ENCODE measurements around the gene GLCE. TPM values are rescaled to one million over a fixed set of nuclear protein-coding genes. Genes with fewer than 3 reads are reported as not detected.
A peak's percentile ranks its signal among the peaks of the same experiment; 100 is the strongest.
"Not testable (repeated sequence)": the region's sequence is repeated elsewhere in the genome, so short reads cannot be mapped to it uniquely, and the experiment has no call there.

The GLCE gene
- total and polyA plus RNA-seq, 7 donors: 2.5 to 6.0 (median 4.2) TPM

- Histone ChIP-seq H3K27me3 (ENCODE audit: insufficient read depth in 3 of 3, low read length in 2 of 3) (peaks cover 0 to 44% (median 11%) of the 10 kb centered on the region in 3 donors), H3K4me3 (peak overlapping the region; percentile 72), H3K9me3 (no peaks in the 10 kb centered on the region), H3K27ac (no peak overlapping the region), H3K4me1 (peaks cover 7% of the 10 kb centered on the region), H3K36me3 (ENCODE audit: insufficient read depth in 1 of 2, low read depth in 1 of 2) (no peaks in the 10 kb centered on the region)
- TF ChIP-seq, protein P1, sequence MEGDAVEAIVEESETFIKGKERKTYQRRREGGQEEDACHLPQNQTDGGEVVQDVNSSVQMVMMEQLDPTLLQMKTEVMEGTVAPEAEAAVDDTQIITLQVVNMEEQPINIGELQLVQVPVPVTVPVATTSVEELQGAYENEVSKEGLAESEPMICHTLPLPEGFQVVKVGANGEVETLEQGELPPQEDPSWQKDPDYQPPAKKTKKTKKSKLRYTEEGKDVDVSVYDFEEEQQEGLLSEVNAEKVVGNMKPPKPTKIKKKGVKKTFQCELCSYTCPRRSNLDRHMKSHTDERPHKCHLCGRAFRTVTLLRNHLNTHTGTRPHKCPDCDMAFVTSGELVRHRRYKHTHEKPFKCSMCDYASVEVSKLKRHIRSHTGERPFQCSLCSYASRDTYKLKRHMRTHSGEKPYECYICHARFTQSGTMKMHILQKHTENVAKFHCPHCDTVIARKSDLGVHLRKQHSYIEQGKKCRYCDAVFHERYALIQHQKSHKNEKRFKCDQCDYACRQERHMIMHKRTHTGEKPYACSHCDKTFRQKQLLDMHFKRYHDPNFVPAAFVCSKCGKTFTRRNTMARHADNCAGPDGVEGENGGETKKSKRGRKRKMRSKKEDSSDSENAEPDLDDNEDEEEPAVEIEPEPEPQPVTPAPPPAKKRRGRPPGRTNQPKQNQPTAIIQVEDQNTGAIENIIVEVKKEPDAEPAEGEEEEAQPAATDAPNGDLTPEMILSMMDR (IDR thresholded peaks at IDR 0.05): no peak
- intact Hi-C loops (cut with DNase I): no loop called here
- 33 to 46% (median 35%) methylated on average over 14 to 15 of the region's 15 CpGs for WGBS, 3 donors
- DNase-seq (no peak), ATAC-seq (no peak)
Observed at GRCh38 chr15:69298354-69298696, 137.9 kb downstream of the GLCE start.

GRCh38 chr15:69298697-69299441 lies 138.4 kb downstream of the GLCE start, which contains the start of gene PAQR5:
Gene PAQR5 (plus strand): TSS chr15:69298912. CDS start chr15:69360081, 61,169 bp downstream.
- DNase-seq: peak; percentile 31 to 59
- ATAC-seq: peak; percentile 47 to 73 (median 58)
- Histone ChIP-seq H3K27ac (no peak within 1 kb of the TSS), H3K9me3 (no peaks in the 10 kb centered on the region), H3K4me3 (peak within 1 kb of the TSS; percentile 72), H3K4me1 (peaks cover 7% of the 10 kb centered on the region), H3K36me3 (ENCODE audit: insufficient read depth in 1 of 2, low read depth in 1 of 2) (no peaks in the 10 kb centered on the region), H3K27me3 (ENCODE audit: insufficient read depth in 3 of 3, low read length in 2 of 3) (peaks cover 0 to 44% (median 11%) of the 10 kb centered on the region in 3 donors)
- intact Hi-C loops (cut with DNase I): no loop called here
- 1 to 2% (median 1%) methylated on average over 34 to 74 of the region's 74 CpGs for WGBS, 3 donors
- TF ChIP-seq, protein P1 (IDR thresholded peaks at IDR 0.05): no peak

DNA sequence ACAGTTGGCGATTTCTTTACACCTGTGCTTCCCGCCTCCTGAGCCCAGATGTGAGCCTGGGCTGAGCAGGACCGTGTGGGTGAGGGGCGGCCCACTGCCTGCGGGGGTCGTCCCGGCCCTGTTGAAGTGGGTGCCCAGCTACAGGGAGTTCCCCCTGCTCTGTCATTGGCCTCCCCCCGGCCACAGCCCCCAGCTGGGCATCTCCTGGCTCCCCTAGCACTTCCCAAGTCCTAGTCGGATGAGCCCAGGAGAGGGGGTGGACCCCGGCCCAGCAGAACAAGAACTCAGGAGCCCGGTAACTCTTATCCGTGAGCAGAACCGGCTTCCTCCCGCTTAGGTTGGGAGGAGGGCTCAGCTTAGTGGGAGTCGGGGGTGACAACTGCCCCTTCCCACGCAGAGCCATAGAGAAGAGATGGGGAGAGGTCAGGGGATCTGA lies 139.0 kb downstream of the GLCE start:
- H3K36me3 ChIP-seq (ENCODE audit: insufficient read depth in 1 of 2, low read depth in 1 of 2): no peaks in the 10 kb centered on the region
- H3K4me3 ChIP-seq: peak overlapping the region; percentile 72
- peaks cover 0 to 44% (median 11%) of the 10 kb centered on the region in 3 donors for H3K27me3 ChIP-seq (ENCODE audit: insufficient read depth in 3 of 3, low read length in 2 of 3)
- intact Hi-C loops (cut with DNase I): no loop called here
- DNase-seq (no peak), ATAC-seq (no peak)
- 14 to 17% (median 14%) methylated on average over 16 of the region's 16 CpGs for WGBS, 3 donors
- H3K27ac ChIP-seq: no peak overlapping the region
- TF ChIP-seq, protein P1 (IDR thresholded peaks at IDR 0.05): no peak
- no peaks in the 10 kb centered on the region for H3K9me3 ChIP-seq
- peaks cover 7% of the 10 kb centered on the region for H3K4me1 ChIP-seq

GRCh38 chr15:69299943-69300588 lies 139.6 kb downstream of the GLCE start:
- intact Hi-C loops (cut with DNase I): no loop called here
- 46 to 49% (median 48%) methylated on average over 9 of the region's 9 CpGs for WGBS, 3 donors
- peaks cover 0 to 44% (median 13%) of the 10 kb centered on the region in 3 donors for H3K27me3 ChIP-seq (ENCODE audit: insufficient read depth in 3 of 3, low read length in 2 of 3)
- no peak for DNase-seq
- H3K36me3 ChIP-seq (ENCODE audit: insufficient read depth in 1 of 2, low read depth in 1 of 2): no peaks in the 10 kb centered on the region
- no peaks in the 10 kb centered on the region for H3K9me3 ChIP-seq
- TF ChIP-seq, protein P1 (IDR thresholded peaks at IDR 0.05): no peak
- H3K4me3 ChIP-seq: no peak overlapping the region
- H3K4me1 ChIP-seq: peaks cover 7% of the 10 kb centered on the region
- no peak for ATAC-seq
- H3K27ac ChIP-seq: no peak overlapping the region

- 82 to 87% (median 87%) methylated on average over 6 to 8 of the region's 8 CpGs for WGBS, 3 donors
Observed at GRCh38 chr15:69301101-69301500, 140.7 kb downstream of the GLCE start.

GRCh38 chr15:69302087-69302486 lies 141.7 kb downstream of the GLCE start:
- intact Hi-C loops (cut with DNase I); H3K4me1 ChIP-seq; H3K27ac ChIP-seq; H3K9me3 ChIP-seq; ATAC-seq; H3K4me3 ChIP-seq; H3K36me3 ChIP-seq (ENCODE audit: insufficient read depth in 1 of 2, low read depth in 1 of 2); DNase-seq: not testable (repeated sequence)
- H3K27me3 ChIP-seq (ENCODE audit: insufficient read depth in 3 of 3, low read length in 2 of 3): peaks cover 0 to 44% (median 11%) of the 10 kb centered on the region in 3 donors
- WGBS, 3 donors: 89 to 92% (median 91%) methylated on average over 6 of the region's 6 CpGs

More at GRCh38 chr15:69301101-69301500, 140.7 kb downstream of the GLCE start:
- H3K9me3 ChIP-seq; H3K4me1 ChIP-seq; H3K4me3 ChIP-seq; H3K36me3 ChIP-seq (ENCODE audit: insufficient read depth in 1 of 2, low read depth in 1 of 2); H3K27ac ChIP-seq; intact Hi-C loops (cut with DNase I); DNase-seq; ATAC-seq: not testable (repeated sequence)
- H3K27me3 ChIP-seq (ENCODE audit: insufficient read depth in 3 of 3, low read length in 2 of 3): peaks cover 0 to 44% (median 13%) of the 10 kb centered on the region in 3 donors
